ENCODE results near the gene DIPK1C. TPM values are rescaled to one million over a fixed set of nuclear protein-coding genes. Genes with fewer than 3 reads are reported as not detected.

The DIPK1C gene
- total and polyA plus RNA-seq, 3 experiments from 2014 or later: not detected

DNA sequence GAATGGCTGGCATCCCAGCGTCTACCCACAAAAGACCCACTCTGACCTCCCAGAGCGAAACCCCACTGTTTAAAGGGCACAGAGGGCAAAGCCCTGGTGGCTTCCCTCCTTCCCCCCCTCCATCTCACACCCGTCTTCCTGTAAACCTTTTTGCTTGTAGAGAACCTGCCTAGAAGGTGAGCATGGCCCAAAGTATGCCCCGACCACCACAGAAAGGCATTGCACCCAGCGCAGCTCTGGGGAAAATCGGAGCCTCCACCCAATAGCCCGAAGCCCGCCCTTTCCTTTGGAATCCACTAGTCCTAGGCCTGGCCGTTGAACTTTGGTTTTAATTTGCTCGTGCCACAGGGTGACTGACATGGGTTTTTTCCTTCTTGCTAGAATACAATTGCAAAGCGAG is 22.6 kb downstream of the DIPK1C start:
- Histone ChIP-seq H3K4me3 (ENCODE audit: low read length) (no peak overlapping the region), H3K27ac (ENCODE audit: low read depth, low read length) (no peak overlapping the region), H3K4me1 (ENCODE audit: insufficient read depth, low read length) (no peaks in the 10 kb centered on the region), H3K27me3 (ENCODE audit: insufficient read depth, low read length, poor library complexity, severe bottlenecking) (no peaks in the 10 kb centered on the region), H3K36me3 (ENCODE audit: insufficient read depth, low read length) (no peaks in the 10 kb centered on the region), H3K9me3 (ENCODE audit: low read length) (no peaks in the 10 kb centered on the region)
- no peak for DNase-seq
- Mint-ChIP-seq H3K4me3 (no peak overlapping the region), H3K9me3 (no peaks in the 10 kb centered on the region), H3K4me1 (no peaks in the 10 kb centered on the region), H3K27ac (no peak overlapping the region), H3K27me3 (peaks cover 0 to 2% of the 10 kb centered on the region in 2 donors), H3K36me3 (no peaks in the 10 kb centered on the region)
- POLR2A ChIA-PET: no interaction called here
- CTCF ChIA-PET: interaction anchor here (1.2 kb wide), 1 partner anchor 47 kb away, joined by 3 read pairs; no protein-coding TSS in a partner anchor

DNA sequence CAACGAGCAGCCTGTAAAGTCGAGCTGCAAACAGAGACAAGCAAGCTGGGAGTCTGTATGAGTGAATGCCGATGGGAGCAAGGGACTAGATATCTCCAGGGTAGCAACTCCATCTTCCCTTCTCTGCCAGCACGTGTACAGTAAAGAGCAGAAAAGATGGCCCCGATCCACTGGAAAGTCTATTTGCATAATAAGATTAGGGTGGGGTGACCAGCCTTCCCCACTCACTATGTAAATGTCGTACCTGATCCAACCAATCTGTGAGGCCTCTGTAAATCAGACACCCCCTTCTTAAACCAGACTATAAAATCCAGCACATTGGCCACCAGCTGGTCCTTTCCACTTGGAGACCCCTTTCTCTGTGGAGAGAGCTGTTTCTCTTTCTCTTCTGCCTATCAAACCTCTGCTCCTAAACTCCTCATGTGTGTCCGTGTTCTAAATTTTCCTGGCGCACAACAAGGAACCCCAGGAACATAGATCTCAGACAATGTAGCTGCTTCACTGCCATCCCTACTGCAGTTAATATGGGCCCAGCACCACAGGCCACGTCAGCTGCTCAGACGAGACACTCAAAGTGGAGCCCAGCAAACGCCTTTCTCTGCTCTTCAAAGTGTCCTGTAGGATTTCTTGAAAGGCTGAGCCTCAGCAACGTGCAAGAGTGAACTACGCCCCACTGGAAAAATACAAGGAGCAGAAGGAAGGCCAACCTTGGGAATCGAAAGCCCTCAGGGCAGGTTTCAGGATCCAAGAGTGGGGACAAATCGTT is 26.1 kb downstream of the DIPK1C start:
- no peak overlapping the region for H3K27ac ChIP-seq (ENCODE audit: low read depth, low read length)
- no peak overlapping the region for H3K4me3 ChIP-seq (ENCODE audit: low read length)
- no peak for DNase-seq
- H3K4me1 ChIP-seq (ENCODE audit: insufficient read depth, low read length): no peaks in the 10 kb centered on the region
- Mint-ChIP-seq H3K4me3 (no peak overlapping the region), H3K4me1 (peaks cover 0 to 3% (median 0%) of the 10 kb centered on the region in 3 donors), H3K36me3 (no peaks in the 10 kb centered on the region), H3K27ac (no peak overlapping the region), H3K9me3 (no peaks in the 10 kb centered on the region), H3K27me3 (peaks cover 0 to 5% of the 10 kb centered on the region in 2 donors)
- H3K9me3 ChIP-seq (ENCODE audit: low read length): no peaks in the 10 kb centered on the region
- no peaks in the 10 kb centered on the region for H3K27me3 ChIP-seq (ENCODE audit: insufficient read depth, low read length, poor library complexity, severe bottlenecking)
- no peaks in the 10 kb centered on the region for H3K36me3 ChIP-seq (ENCODE audit: insufficient read depth, low read length)
- POLR2A ChIA-PET: no interaction called here
- CTCF ChIA-PET: no interaction called here

DNA sequence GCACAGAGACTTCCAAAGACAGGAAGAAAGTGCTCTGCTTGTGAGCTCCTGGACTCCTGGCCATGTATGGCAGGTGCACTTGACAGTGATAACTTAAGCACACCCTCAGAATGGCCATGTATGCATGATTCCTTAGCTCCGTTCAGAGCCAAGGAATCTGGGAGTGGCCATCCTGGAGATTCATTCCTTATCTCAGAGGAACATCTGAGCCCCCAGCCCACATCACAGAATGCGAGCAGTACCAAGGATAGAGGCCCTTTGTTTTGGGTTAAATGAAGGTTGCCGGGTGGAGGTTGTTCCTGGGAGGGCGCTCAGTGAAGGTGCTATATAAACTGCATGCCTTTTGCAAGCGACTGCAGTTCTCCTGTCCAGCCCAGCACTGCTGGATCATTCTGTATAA is 26.9 kb downstream of the DIPK1C start:
- Mint-ChIP-seq H3K36me3 (no peaks in the 10 kb centered on the region), H3K27me3 (peaks cover 0 to 5% of the 10 kb centered on the region in 2 donors), H3K9me3 (no peaks in the 10 kb centered on the region), H3K27ac (peak overlapping the region in 1 of 8 donors; percentile 18), H3K4me1 (peaks cover 0 to 3% (median 0%) of the 10 kb centered on the region in 3 donors), H3K4me3 (no peak overlapping the region)
- CTCF ChIA-PET: no interaction called here
- POLR2A ChIA-PET: no interaction called here
- Histone ChIP-seq H3K4me3 (ENCODE audit: low read length) (no peak overlapping the region), H3K27ac (ENCODE audit: low read depth, low read length) (no peak overlapping the region), H3K9me3 (ENCODE audit: low read length) (no peaks in the 10 kb centered on the region), H3K27me3 (ENCODE audit: insufficient read depth, low read length, poor library complexity, severe bottlenecking) (no peaks in the 10 kb centered on the region), H3K36me3 (ENCODE audit: insufficient read depth, low read length) (no peaks in the 10 kb centered on the region), H3K4me1 (ENCODE audit: insufficient read depth, low read length) (no peaks in the 10 kb centered on the region)
- DNase-seq: no peak

DNA sequence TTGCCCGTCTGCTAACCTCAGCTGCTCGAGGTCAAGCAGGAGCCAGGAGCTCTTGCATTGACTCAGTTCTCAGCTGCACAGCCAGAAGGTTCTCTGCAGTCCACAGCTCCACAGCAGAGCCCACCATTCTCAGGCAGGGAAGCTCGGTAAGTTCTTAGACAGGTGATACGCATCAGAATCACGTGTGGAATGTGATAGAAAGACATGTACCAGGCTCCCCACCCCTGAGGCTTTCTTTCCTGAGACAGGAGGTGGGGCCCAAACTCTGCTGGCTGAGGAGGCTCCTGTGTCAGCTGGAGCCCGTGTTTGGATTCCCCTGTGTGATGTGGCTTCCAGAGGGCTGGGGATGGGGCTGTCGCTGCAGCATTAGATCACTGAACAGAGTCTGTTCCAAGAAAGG is 28.0 kb downstream of the DIPK1C start:
- H3K4me1 Mint-ChIP-seq: peaks cover 0 to 3% (median 0%) of the 10 kb centered on the region in 3 donors
- no peaks in the 10 kb centered on the region for H3K36me3 ChIP-seq (ENCODE audit: insufficient read depth, low read length)
- ChIA-PET CTCF (no interaction called here), POLR2A (no interaction called here)
- H3K27me3 ChIP-seq (ENCODE audit: insufficient read depth, low read length, poor library complexity, severe bottlenecking): no peaks in the 10 kb centered on the region
- peaks cover 0 to 5% of the 10 kb centered on the region in 2 donors for H3K27me3 Mint-ChIP-seq
- H3K4me3 ChIP-seq (ENCODE audit: low read length): no peak overlapping the region
- no peaks in the 10 kb centered on the region for H3K36me3 Mint-ChIP-seq
- no peak overlapping the region for H3K27ac Mint-ChIP-seq
- no peaks in the 10 kb centered on the region for H3K9me3 Mint-ChIP-seq
- no peak overlapping the region for H3K27ac ChIP-seq (ENCODE audit: low read depth, low read length)
- DNase-seq: no peak
- H3K4me1 ChIP-seq (ENCODE audit: insufficient read depth, low read length): no peaks in the 10 kb centered on the region
- H3K4me3 Mint-ChIP-seq: no peak overlapping the region
- no peaks in the 10 kb centered on the region for H3K9me3 ChIP-seq (ENCODE audit: low read length)

DNA sequence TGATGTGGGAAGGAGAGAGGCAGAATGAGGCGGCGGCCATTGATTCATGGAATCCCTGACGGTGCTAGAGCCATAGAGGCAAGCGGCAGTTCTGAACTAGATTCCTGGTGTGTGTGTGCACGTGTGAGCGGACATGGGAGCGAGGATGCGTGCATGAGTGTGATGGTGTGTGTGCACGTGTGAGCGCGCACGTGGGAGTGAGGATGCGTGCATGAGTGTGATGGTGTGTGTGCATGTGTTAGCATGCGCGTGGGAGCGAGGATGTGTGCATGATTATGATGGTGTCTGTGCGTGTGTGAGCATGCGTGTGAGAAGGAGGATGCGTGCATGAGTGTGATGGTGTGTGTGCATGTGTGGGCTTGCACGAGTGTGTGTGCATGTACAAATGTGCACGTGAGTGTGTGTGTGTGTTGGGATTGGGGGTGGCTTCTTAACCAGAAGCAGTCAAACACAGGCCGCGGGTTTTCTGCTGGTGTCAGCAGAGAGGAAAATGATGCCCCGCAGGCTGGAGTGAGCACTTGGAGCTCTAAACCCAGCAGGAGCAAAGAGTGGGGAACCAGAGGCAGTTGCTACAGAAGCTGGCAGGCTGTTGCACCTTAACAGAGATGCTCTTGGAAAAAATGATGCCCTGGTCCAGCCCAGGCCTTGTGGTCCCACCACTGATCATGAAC is 29.5 kb downstream of the DIPK1C start:
- H3K4me3 Mint-ChIP-seq: no peak overlapping the region
- no peaks in the 10 kb centered on the region for H3K36me3 ChIP-seq (ENCODE audit: insufficient read depth, low read length)
- H3K9me3 Mint-ChIP-seq: no peaks in the 10 kb centered on the region
- no peak overlapping the region for H3K4me3 ChIP-seq (ENCODE audit: low read length)
- POLR2A ChIA-PET: no interaction called here
- CTCF ChIA-PET: no interaction called here
- H3K27me3 Mint-ChIP-seq: peaks cover 0 to 5% of the 10 kb centered on the region in 2 donors
- DNase-seq: no peak
- H3K27ac ChIP-seq (ENCODE audit: low read depth, low read length): no peak overlapping the region
- no peaks in the 10 kb centered on the region for H3K4me1 ChIP-seq (ENCODE audit: insufficient read depth, low read length)
- peaks cover 0 to 3% (median 0%) of the 10 kb centered on the region in 3 donors for H3K4me1 Mint-ChIP-seq
- H3K27ac Mint-ChIP-seq: no peak overlapping the region
- no peaks in the 10 kb centered on the region for H3K9me3 ChIP-seq (ENCODE audit: low read length)
- no peaks in the 10 kb centered on the region for H3K27me3 ChIP-seq (ENCODE audit: insufficient read depth, low read length, poor library complexity, severe bottlenecking)
- no peaks in the 10 kb centered on the region for H3K36me3 Mint-ChIP-seq

DNA sequence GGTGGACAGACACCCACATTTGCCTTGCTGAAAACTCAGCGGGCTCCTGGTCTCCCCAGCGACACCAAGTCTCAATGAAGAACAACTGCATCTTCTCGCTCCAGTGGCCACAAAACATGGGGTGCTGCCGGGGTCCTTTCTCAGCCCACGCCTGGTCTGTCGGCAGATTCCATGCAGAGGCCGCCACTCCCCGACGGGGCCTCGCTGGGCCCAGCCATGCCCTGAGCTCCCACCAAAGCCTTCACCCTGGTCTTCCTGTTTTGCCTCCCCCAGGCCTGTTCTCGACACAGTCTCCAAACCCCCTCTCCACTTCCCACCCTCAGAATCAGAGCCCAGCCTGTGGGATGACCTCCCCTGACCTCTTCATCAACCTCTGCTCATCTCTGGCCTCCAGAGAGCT is 31.2 kb downstream of the DIPK1C start:
- no peak for DNase-seq
- Mint-ChIP-seq H3K27ac (peak overlapping the region in 1 of 8 donors; percentile 81), H3K4me3 (no peak overlapping the region), H3K4me1 (peaks cover 0 to 3% (median 0%) of the 10 kb centered on the region in 3 donors), H3K27me3 (peaks cover 0 to 5% of the 10 kb centered on the region in 2 donors), H3K36me3 (no peaks in the 10 kb centered on the region), H3K9me3 (no peaks in the 10 kb centered on the region)
- ChIA-PET POLR2A (no interaction called here), CTCF (no interaction called here)
- H3K36me3 ChIP-seq (ENCODE audit: insufficient read depth, low read length): no peaks in the 10 kb centered on the region
- no peak overlapping the region for H3K27ac ChIP-seq (ENCODE audit: low read depth, low read length)
- H3K4me1 ChIP-seq (ENCODE audit: insufficient read depth, low read length): no peaks in the 10 kb centered on the region
- no peak overlapping the region for H3K4me3 ChIP-seq (ENCODE audit: low read length)
- no peaks in the 10 kb centered on the region for H3K27me3 ChIP-seq (ENCODE audit: insufficient read depth, low read length, poor library complexity, severe bottlenecking)
- no peaks in the 10 kb centered on the region for H3K9me3 ChIP-seq (ENCODE audit: low read length)

DNA sequence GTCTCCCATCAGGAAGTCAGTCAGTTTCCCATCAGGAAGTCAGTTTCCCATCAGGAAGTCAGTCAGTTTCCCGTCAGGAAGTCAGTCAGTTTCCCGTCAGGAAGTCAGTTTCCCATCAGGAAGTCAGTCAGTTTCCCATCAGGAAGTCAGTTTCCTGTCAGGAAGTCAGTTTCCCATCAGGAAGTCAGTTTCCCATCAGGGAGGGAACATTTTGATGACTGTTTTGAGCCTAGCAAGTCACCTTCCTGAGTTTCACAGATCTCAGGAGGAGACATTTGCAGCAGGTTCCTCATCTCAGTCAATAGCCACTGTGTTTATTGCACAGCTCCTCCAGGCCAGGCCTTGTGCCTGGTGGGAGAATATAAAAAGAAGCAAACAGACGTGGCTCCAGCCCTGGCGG is 31.9 kb downstream of the DIPK1C start:
- POLR2A ChIA-PET: no interaction called here
- no peak overlapping the region for H3K27ac Mint-ChIP-seq

DNA sequence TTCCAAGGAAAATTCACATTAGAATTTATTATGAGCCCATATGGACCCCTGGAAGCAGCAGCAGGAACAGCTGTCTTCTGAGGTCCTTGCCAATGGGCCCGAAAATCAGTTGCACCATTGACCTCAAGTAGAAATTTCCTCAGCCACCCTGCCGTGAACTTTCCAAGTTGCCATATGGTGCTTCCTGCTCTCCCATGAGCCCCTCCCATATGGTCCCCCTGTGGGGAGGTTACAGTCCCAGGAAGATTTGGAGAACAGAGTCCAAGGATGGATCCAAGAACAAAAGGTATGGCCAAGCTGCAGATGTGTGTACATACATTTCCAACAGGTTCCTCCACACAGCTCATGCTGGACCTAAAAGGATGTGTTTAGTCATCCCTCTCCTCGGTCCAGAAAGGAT is 34.6 kb downstream of the DIPK1C start:
- H3K27me3 Mint-ChIP-seq: peaks cover 4 to 5% of the 10 kb centered on the region in 2 donors
- ChIA-PET POLR2A (no interaction called here), CTCF (no interaction called here)
- H3K36me3 Mint-ChIP-seq: no peaks in the 10 kb centered on the region
- Histone ChIP-seq H3K9me3 (ENCODE audit: low read length) (no peaks in the 10 kb centered on the region), H3K4me1 (ENCODE audit: insufficient read depth, low read length) (no peaks in the 10 kb centered on the region), H3K4me3 (ENCODE audit: low read length) (no peak overlapping the region), H3K36me3 (ENCODE audit: insufficient read depth, low read length) (no peaks in the 10 kb centered on the region), H3K27me3 (ENCODE audit: insufficient read depth, low read length, poor library complexity, severe bottlenecking) (no peaks in the 10 kb centered on the region), H3K27ac (ENCODE audit: low read depth, low read length) (no peak overlapping the region)
- H3K9me3 Mint-ChIP-seq: no peaks in the 10 kb centered on the region
- H3K4me1 Mint-ChIP-seq: peaks cover 0 to 3% (median 0%) of the 10 kb centered on the region in 3 donors
- no peak for DNase-seq
- no peak overlapping the region for H3K27ac Mint-ChIP-seq
- H3K4me3 Mint-ChIP-seq: no peak overlapping the region

More for the DNA sequence above, 31.9 kb downstream of the DIPK1C start:
- Mint-ChIP-seq H3K9me3 (no peaks in the 10 kb centered on the region), H3K4me1 (peaks cover 0 to 3% (median 0%) of the 10 kb centered on the region in 3 donors), H3K36me3 (no peaks in the 10 kb centered on the region), H3K4me3 (no peak overlapping the region), H3K27me3 (peaks cover 0 to 5% of the 10 kb centered on the region in 2 donors)
- H3K9me3 ChIP-seq (ENCODE audit: low read length): no peaks in the 10 kb centered on the region
- CTCF ChIA-PET: no interaction called here
- no peaks in the 10 kb centered on the region for H3K36me3 ChIP-seq (ENCODE audit: insufficient read depth, low read length)
- no peak for DNase-seq
- H3K4me1 ChIP-seq (ENCODE audit: insufficient read depth, low read length): no peaks in the 10 kb centered on the region
- H3K27ac ChIP-seq (ENCODE audit: low read depth, low read length): no peak overlapping the region
- H3K4me3 ChIP-seq (ENCODE audit: low read length): no peak overlapping the region
- H3K27me3 ChIP-seq (ENCODE audit: insufficient read depth, low read length, poor library complexity, severe bottlenecking): no peaks in the 10 kb centered on the region
